ENCODE data around the gene CLEC2D. TPM values are rescaled to one million over a fixed set of nuclear protein-coding genes. Genes with fewer than 3 reads are reported as not detected.

The CLEC2D gene
- total and polyA plus RNA-seq, 2 donors (not counting 3 experiments of a cell fraction or from before 2014, with no cell fraction given), result 1.8 to 4.1 TPM

- H3K4me3 ChIP-seq (replicated peaks in 1 of 3; ENCODE audit: insufficient read depth in 1 of 3, low read depth in 1 of 3, low read length in 3 of 3), result no peak overlapping the region
- TF ChIP-seq JUN (IDR thresholded peaks at IDR 0.05; ENCODE audit: borderline replicate concordance, insufficient read depth, insufficient read length, low read depth) (no peak), CTCF (IDR thresholded peaks at IDR 0.05; ENCODE audit: extremely low read depth in 1 of 2, insufficient read depth in 1 of 2, low read depth in 1 of 2, low read length in 2 of 2) (no peak), POLR2A (IDR thresholded peaks at IDR 0.05; ENCODE audit: low read depth, low read length) (no peak), EZH2 (IDR thresholded peaks at IDR 0.05; ENCODE audit: borderline replicate concordance, low read depth, low read length, severe bottlenecking) (no peak), MAX (IDR thresholded peaks at IDR 0.05; ENCODE audit: insufficient read depth, insufficient read length) (no peak), GATA2 (IDR thresholded peaks at IDR 0.05; ENCODE audit: insufficient read depth, insufficient read length, low read depth, low read length) (no peak), FOS (IDR thresholded peaks at IDR 0.05; ENCODE audit: borderline replicate concordance, insufficient read depth, low read length) (no peak), POLR2AphosphoS5 (IDR thresholded peaks at IDR 0.05; ENCODE audit: insufficient read depth, low read depth, low read length) (no peak), MYC (IDR thresholded peaks at IDR 0.05; ENCODE audit: low read depth, low read length) (no peak)
- H2AFZ ChIP-seq (ENCODE audit: low read depth, low read length), result no peak overlapping the region
- no peaks in the 10 kb centered on the region for H3K27me3 ChIP-seq (ENCODE audit: control insufficient read depth in 2 of 2, insufficient read depth in 2 of 2, low read length in 2 of 2)
- intact Hi-C loops (cut with micrococcal nuclease), result loop anchor here (2.0 kb wide), 1 partner anchor 29 kb away; no protein-coding TSS in a partner anchor
- ChIA-PET CTCF (no interaction called here), POLR2A (no interaction called here)
- H3K27ac ChIP-seq (ENCODE audit: insufficient read depth, low read depth, low read length), result no peak overlapping the region
- peaks cover 17% of the 10 kb centered on the region for H3K4me1 ChIP-seq (ENCODE audit: control insufficient read depth, extremely low read depth, insufficient read depth, low read length)
- dilution Hi-C loops (cut with MboI; ENCODE audit: extremely low pct_ligation_motif_present, low sequenced_read_pairs), result no loop called here
- H3K9me3 ChIP-seq (replicated peaks; ENCODE audit: control insufficient read depth, insufficient read depth, low read length), result no peaks in the 10 kb centered on the region
- no peak for FAIRE-seq
- H3K9ac ChIP-seq (replicated peaks; ENCODE audit: extremely low read depth, insufficient read depth, low read length), result no peak overlapping the region
- H3K9me1 ChIP-seq (replicated peaks; ENCODE audit: control insufficient read depth, extremely low read depth, insufficient read depth, low read length), result no peaks in the 10 kb centered on the region
- no peak overlapping the region for H3K4me2 ChIP-seq (ENCODE audit: insufficient read depth, low read length)
- H3K36me3 ChIP-seq (ENCODE audit: control insufficient read depth in 2 of 2, extremely low read depth in 1 of 2, insufficient read depth in 2 of 2, low read length in 2 of 2), result no peaks in the 10 kb centered on the region
- no peaks in the 10 kb centered on the region for H3K79me2 ChIP-seq (ENCODE audit: control insufficient read depth, insufficient read depth, low read length)
- no TSS peak for BruUV-seq (replicated peaks)
- no peaks in the 10 kb centered on the region for H4K20me1 ChIP-seq (replicated peaks; ENCODE audit: control insufficient read depth, extremely low read depth, insufficient read depth, low read length)
- DNase-seq (ENCODE audit: low read depth, low spot score), result no peak
These were observed 32.1 kb downstream of the CLEC2D start for GRCh38 chr12:9701380-9702154.

Data from endothelial cell of umbilical vein (primary cell).